GM12878 (cell line): Measurements from ENCODE around the gene ERCC2. TPM values are rescaled to one million over a fixed set of nuclear protein-coding genes. Genes with fewer than 3 reads are reported as not detected.

Source experiments
- ATAC-seq: fragments of 200-7000 bp; cut with Tn5 transposase; 3 replicates; pipeline ENCODE4 v1.9.1; 2020; ENCODE audit warnings: mild to moderate bottlenecking, moderate library complexity
- BruUV-seq: library from RNA; stranded (reverse); fragments of 400-500 nt; replicated peaks from 2 replicates; lab custom pipeline; 2021; lab: Mats Ljungman, UMichigan
- CTCF ChIA-PET: fragments of 300-600 bp; sonication (Branson Sonifier 250); formaldehyde crosslinking; extraction: SDS; loops from one replicate; lab custom pipeline; 2021; ENCODE audit warnings: inconsistent platforms; lab: Yijun Ruan, JAX
- POLR2A ChIA-PET: fragments of 350-600 bp; formaldehyde crosslinking; extraction: SDS; loops from one replicate; lab custom pipeline; 2021; ENCODE audit warnings: inconsistent platforms; lab: Charles Lee
- RAD21 ChIA-PET: fragments of 300-600 bp; sonication (Branson Sonifier 250); formaldehyde crosslinking; loops from one replicate; lab custom pipeline; 2023; ENCODE audit warnings: antibody characterized with exemption; ENCODE audit not compliant: unreplicated experiment; lab: Charles Lee
- SMC1A ChIA-PET: fragments of 300-600 bp; sonication (Branson Sonifier 250); formaldehyde crosslinking; loops from one replicate; lab custom pipeline; 2023; ENCODE audit not compliant: unreplicated experiment, uncharacterized antibody; lab: Charles Lee
- DNase-seq: peaks from one replicate; pipeline ENCODE4 v3.0.0-alpha.2; 2011; ENCODE audit warnings: low read depth, low spot score
- FAIRE-seq: peaks from 3 replicates; lab custom pipeline; 2011; peaks lifted over from hg19 to GRCh38; lab: Jason Lieb, UNC
- H2AFZ ChIP-seq: 2 replicates; pipeline ENCODE4 v1.6.0; 2011; ENCODE audit warnings: low read depth, low read length, control low read depth; ENCODE audit not compliant: control insufficient read depth
- H3K27ac ChIP-seq: 2 replicates; pipeline ENCODE4 v1.5.1; 2011; ENCODE audit warnings: control low read depth; ENCODE audit not compliant: control insufficient read depth, insufficient read depth
- H3K27me3 ChIP-seq, 2 experiments: replicated peaks in 1 of 2; 2 replicates each; pipeline versions ENCODE4 v1.6.0 to v1.6.1; 2011; ENCODE audit warnings: low read length in 1 of 2; ENCODE audit not compliant: control insufficient read depth in 2 of 2, insufficient read depth in 2 of 2
- H3K36me3 ChIP-seq, 2 experiments: 2 replicates each; pipeline ENCODE4 v1.5.1; 2011; ENCODE audit warnings: low read length in 1 of 2; ENCODE audit not compliant: control insufficient read depth in 2 of 2, insufficient read depth in 2 of 2
- H3K4me1 ChIP-seq: 2 replicates; pipeline ENCODE4 v1.6.1; 2011; ENCODE audit warnings: mild to moderate bottlenecking, low read length, moderate library complexity, mixed read lengths; ENCODE audit not compliant: control insufficient read depth, insufficient read depth
- H3K4me2 ChIP-seq: 2 replicates; pipeline ENCODE4 v1.6.0; 2011; ENCODE audit warnings: control low read depth; ENCODE audit not compliant: control insufficient read depth, insufficient read depth
- H3K4me3 ChIP-seq: fragments of 200-600 bp; sonication (generic); 2 replicates; pipeline ENCODE4 v1.5.1; 2016
- H3K79me2 ChIP-seq: 2 replicates; pipeline ENCODE4 v1.6.0; 2011; ENCODE audit warnings: low read length; ENCODE audit not compliant: control insufficient read depth, insufficient read depth
- H3K9ac ChIP-seq: 2 replicates; pipeline ENCODE4 v1.8.0; 2011; ENCODE audit warnings: low read length, control low read depth, mixed read lengths; ENCODE audit not compliant: control insufficient read depth, insufficient read depth
- H3K9me3 ChIP-seq: replicated peaks from 3 replicates; pipeline ENCODE4 v1.5.1; 2011; ENCODE audit warnings: mild to moderate bottlenecking, low read length; ENCODE audit not compliant: control insufficient read depth, insufficient read depth
- H4K20me1 ChIP-seq: 2 replicates; pipeline ENCODE4 v1.6.0; 2011; ENCODE audit not compliant: control insufficient read depth, insufficient read depth
- ATF2 ChIP-seq: IDR thresholded peaks from 2 replicates; pipeline ENCODE4 v1.6.1; 2012; ENCODE audit warnings: low read length, inconsistent platforms
- CBX5 ChIP-seq: sonication (generic); IDR thresholded peaks from 2 replicates; pipeline ENCODE4 v1.6.1; 2016; ENCODE audit warnings: low read depth, moderate library complexity, mild to moderate bottlenecking, inconsistent platforms
- ELK1 ChIP-seq: IDR thresholded peaks from 2 replicates; pipeline ENCODE4 v1.6.1; 2012; ENCODE audit warnings: low read depth, low read length, improper control_type of control experiment
- LARP7 ChIP-seq: fragments of 450-650 bp; IDR thresholded peaks from 2 replicates; pipeline ENCODE4 v1.6.1; 2017; ENCODE audit warnings: mild to moderate bottlenecking
- NFIC ChIP-seq: IDR thresholded peaks from 2 replicates; pipeline ENCODE4 v1.6.1; 2012; ENCODE audit warnings: low read depth, mild to moderate bottlenecking, inconsistent platforms, low read length, moderate library complexity
- NR2C1 ChIP-seq: fragments of 450-650 bp; IDR thresholded peaks from 2 replicates; pipeline ENCODE4 v1.6.1; 2017; ENCODE audit warnings: antibody characterized with exemption, mild to moderate bottlenecking, moderate library complexity
- RCOR1 ChIP-seq: conservative IDR thresholded peaks from 2 replicates; pipeline ENCODE4 v1.6.1; 2012; ENCODE audit warnings: low read depth, low read length, improper control_type of control experiment
- SIX5 ChIP-seq: IDR thresholded peaks from 2 replicates; pipeline ENCODE4 v1.6.1; 2011; ENCODE audit warnings: mild to moderate bottlenecking, low read depth, low read length, moderate library complexity; ENCODE audit not compliant: severe bottlenecking
- SPI1 ChIP-seq: IDR thresholded peaks from 2 replicates; pipeline ENCODE4 v1.6.1; 2011; ENCODE audit warnings: low read depth, mild to moderate bottlenecking, low read length, moderate library complexity, borderline replicate concordance; ENCODE audit not compliant: insufficient read depth
- TAF1 ChIP-seq: IDR thresholded peaks from 2 replicates; pipeline ENCODE4 v1.6.1; 2011; ENCODE audit warnings: mild to moderate bottlenecking, low read depth, low read length, borderline replicate concordance
- YY1 ChIP-seq: IDR thresholded peaks from 2 replicates; pipeline ENCODE4 v1.6.1; 2011; ENCODE audit warnings: low read depth, mild to moderate bottlenecking, low read length
- WGBS: methylation state at CpG from one replicate; pipeline ENCODE4 v1.1.6; 2016; ENCODE audit warnings: low lambda C conversion rate; ENCODE audit not compliant: insufficient replicate concordance, insufficient coverage; ENCODE audit errors: missing lambda C conversion rate; 5-methylcytosine and 5-hydroxymethylcytosine counted together
- in situ Hi-C: fragments of 300-500 bp; cut with MboI; formaldehyde crosslinking; loops from 9 replicates; pipeline ENCODE4 v1.14.3; 2018; ENCODE audit warnings: mixed read lengths
- intact Hi-C: fragments of 100-400 bp; cut with micrococcal nuclease; formaldehyde crosslinking; loops from one replicate; pipeline ENCODE4 v1.14.2; 2022; ENCODE audit not compliant: unreplicated experiment
- polyA plus RNA-seq, 11 experiments: library from polyadenylated mRNA; depleted of rRNA in 4 of 11; unstranded in 6 of 11; stranded (reverse) in 5 of 11; fragments of >200 nt; fragmentation: Nextera tagmentation in 4 of 11; fragmentation: Illumina TruSeq in 1 of 11; extraction: Ambion mirVana in 4 of 11; extraction: Trizol in 1 of 11; gene quantifications; 1 replicate in 1 of 11; 2 replicates in 10 of 11; pipeline versions ENCODE4 v1.2.1 to v1.2.3, GENCODE V29; 2011 to 2016; ENCODE audit warnings: inconsistent platforms in 2 of 11, missing spikeins in 2 of 11, low read depth in 1 of 11
- total RNA-seq, 4 experiments: library from RNA; depleted of rRNA in 3 of 4; stranded (reverse); fragments of >200 nt in 3 of 4; fragmentation: Illumina TruSeq in 1 of 4; extraction: Trizol in 1 of 4; gene quantifications; 2 replicates each; pipeline versions ENCODE4 v1.2.1 to v1.2.3, GENCODE V29; 2013 to 2021
- TF ChIP-seq, protein P1 (sequence below): fragments of 450-650 bp; IDR thresholded peaks from 2 replicates; pipeline ENCODE4 v1.6.1; 2017; ENCODE audit warnings: borderline replicate concordance

ERCC2 gene
- total and polyA plus RNA-seq, 10 of the 15 experiments (the other 5 are each of a cell fraction or from before 2014, with no cell fraction given), result 1.3 to 40.1 (median 15.6) TPM

GRCh38 chr19:45307361-45307760 is 63.0 kb downstream of the ERCC2 start:
- in situ Hi-C loops, result no loop called here
- ChIA-PET CTCF (no interaction called here), POLR2A (no interaction called here), SMC1A (no interaction called here), RAD21 (no interaction called here)
- Histone ChIP-seq H3K36me3 (no peaks in the 10 kb centered on the region), H3K9me3 (no peaks in the 10 kb centered on the region; the same call in 2 of the 3 replicates), H3K4me2 (no peak overlapping the region), H4K20me1 (no peaks in the 10 kb centered on the region), H3K27me3 (no peaks in the 10 kb centered on the region), H3K4me1 (no peaks in the 10 kb centered on the region), H3K9ac (no peak overlapping the region), H3K79me2 (no peaks in the 10 kb centered on the region), H2AFZ (no peak overlapping the region), H3K4me3 (no peak overlapping the region), H3K27ac (no peak overlapping the region)
- ATAC-seq (no peak), DNase-seq (no peak), FAIRE-seq (no peak)
- TF ChIP-seq NR2C1, result no peak
- 83% methylated on average over 19 of the region's 19 CpGs for WGBS
- intact Hi-C loops, result no loop called here
- BruUV-seq, result no TSS peak

GRCh38 chr19:45306518-45307027 is 63.8 kb downstream of the ERCC2 start:
- Histone ChIP-seq H4K20me1 (no peaks in the 10 kb centered on the region), H3K79me2 (no peaks in the 10 kb centered on the region), H3K4me2 (no peak overlapping the region), H3K9ac (no peak overlapping the region), H3K27ac (no peak overlapping the region), H3K4me1 (no peaks in the 10 kb centered on the region), H2AFZ (no peak overlapping the region), H3K36me3 (no peaks in the 10 kb centered on the region), H3K9me3 (no peaks in the 10 kb centered on the region; the same call in 2 of the 3 replicates), H3K4me3 (no peak overlapping the region), H3K27me3 (no peaks in the 10 kb centered on the region)
- FAIRE-seq, result no peak
- POLR2A ChIA-PET, result no interaction called here
- SMC1A ChIA-PET, result no interaction called here
- in situ Hi-C loops, result no loop called here
- 77% methylated on average over 18 of the region's 18 CpGs for WGBS
- RAD21 ChIA-PET, result no interaction called here
- CTCF ChIA-PET, result no interaction called here
- ATAC-seq, result no peak
- intact Hi-C loops, result no loop called here
- no TSS peak for BruUV-seq
- no peak for DNase-seq
- TF ChIP-seq LARP7 (no peak), NFIC (no peak), CBX5 (no peak), YY1 (no peak), ATF2 (no peak), SPI1 (no peak), TAF1 (no peak), RCOR1 (no peak), SIX5 (no peak), ELK1 (no peak)
- TF ChIP-seq, protein P1, sequence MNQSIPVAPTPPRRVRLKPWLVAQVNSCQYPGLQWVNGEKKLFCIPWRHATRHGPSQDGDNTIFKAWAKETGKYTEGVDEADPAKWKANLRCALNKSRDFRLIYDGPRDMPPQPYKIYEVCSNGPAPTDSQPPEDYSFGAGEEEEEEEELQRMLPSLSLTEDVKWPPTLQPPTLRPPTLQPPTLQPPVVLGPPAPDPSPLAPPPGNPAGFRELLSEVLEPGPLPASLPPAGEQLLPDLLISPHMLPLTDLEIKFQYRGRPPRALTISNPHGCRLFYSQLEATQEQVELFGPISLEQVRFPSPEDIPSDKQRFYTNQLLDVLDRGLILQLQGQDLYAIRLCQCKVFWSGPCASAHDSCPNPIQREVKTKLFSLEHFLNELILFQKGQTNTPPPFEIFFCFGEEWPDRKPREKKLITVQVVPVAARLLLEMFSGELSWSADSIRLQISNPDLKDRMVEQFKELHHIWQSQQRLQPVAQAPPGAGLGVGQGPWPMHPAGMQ, result no peak
